Activated naive CD4-positive, alpha-beta T cell treated with Interleukin-2 at 50 U/mL for 16 hours (primary cell): ENCODE results near the gene FSD2.
"Not testable (repeated sequence)": the region's sequence is repeated elsewhere in the genome, so short reads cannot be mapped to it uniquely, and the experiment has no call there.

ENCODE experiments used
- DNase-seq: peaks from one replicate; pipeline ENCODE4 v3.0.0-alpha.2; 2020

The FSD2 gene

DNA sequence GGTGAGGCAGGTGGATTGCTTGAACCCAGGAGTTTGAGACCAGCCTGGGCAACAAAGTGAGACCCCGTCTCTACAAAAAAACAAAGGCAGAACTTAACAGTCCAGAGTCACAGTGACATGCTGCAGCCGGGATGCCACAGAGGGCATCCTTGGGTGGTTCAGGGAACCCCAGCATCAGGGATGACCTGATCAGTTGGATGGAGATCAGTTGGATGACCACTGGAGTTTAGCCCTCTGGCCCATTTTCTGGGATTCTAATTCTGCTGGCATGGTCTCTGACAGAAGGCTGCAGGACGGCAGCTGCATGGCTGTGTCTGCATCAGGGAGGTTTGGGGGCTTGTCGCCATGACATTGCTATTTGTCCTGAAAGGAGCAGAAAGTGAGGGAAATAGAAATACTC, 23.4 kb upstream of the FSD2 start:
- no peak for DNase-seq

DNA sequence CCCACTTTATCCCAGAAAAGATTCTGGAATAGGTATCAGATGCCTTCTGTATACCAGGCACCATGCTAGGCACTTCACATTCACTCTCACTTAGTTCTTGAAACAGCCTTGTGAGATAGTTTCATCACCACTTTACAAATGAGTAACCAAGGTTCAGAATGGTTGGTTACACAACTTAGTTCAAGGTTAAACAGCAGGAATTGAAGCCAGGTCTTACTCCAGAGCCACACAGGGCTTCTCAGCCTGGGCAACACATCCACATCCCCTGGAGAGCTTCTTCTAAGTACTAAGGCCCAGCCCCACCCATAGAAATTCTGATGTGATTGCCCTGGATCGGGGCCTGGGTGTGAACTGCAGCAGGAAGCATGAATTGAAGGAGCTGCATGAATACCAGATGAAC, 22.2 kb upstream of the FSD2 start:
- no peak for DNase-seq

DNA sequence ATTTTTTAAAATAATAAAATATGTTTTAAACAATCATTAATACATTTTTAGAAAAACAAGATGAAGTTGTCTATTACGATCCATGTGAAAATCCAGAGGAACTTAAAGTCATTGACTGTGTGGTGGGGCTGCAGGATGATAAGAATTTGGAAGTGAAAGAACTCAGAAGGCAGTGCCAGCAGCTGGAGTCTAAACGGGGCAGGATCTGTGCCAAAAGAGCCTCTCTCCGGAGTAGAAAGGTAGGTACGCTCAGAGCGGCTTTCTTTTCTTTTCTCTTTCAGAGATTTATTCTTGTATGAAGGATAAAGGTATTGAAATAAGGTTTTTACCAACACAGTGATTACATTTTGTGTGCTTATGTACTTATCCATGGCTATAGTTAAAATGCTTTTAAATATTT, 17.2 kb upstream of the FSD2 start:
- no peak for DNase-seq

DNA sequence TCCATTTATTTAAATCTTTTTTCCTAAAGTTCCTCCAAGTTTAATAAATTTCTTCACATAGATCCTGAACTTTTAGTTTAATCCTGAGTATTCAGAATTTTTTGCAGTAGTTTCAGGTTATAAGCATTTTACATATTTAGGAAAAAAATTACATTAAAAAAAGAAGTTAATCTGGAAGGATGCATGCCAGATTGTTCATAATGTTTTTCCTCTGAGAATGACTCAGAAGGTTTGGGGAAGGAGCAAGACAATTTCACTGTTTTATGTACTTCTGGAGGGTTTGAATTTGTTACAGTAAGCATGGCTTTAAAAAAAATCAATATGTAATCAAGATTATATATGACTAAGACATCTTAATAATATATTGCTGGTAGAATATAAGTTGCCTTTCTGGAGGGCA, 16.0 kb upstream of the FSD2 start:
- DNase-seq, result not testable (repeated sequence)

DNA sequence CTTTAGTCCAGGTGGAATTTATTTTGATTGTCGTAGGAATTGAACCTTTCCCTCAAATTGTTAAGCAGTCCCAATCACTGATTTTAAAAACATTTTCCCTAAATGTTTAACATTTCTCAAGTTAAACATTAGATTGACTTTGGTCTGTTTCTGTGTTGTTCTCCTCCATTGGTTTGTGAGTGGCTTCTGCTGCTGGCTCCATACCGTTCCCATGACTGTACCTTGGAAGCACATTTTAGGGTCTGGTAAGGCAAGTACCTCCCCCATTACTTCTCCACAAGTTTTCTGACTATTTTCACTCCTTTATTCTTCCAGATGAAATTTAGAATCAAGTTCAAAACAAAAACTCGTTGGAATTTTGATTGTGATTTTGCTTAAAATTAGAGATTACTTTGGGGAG, 15.5 kb upstream of the FSD2 start:
- DNase-seq, result not testable (repeated sequence)

DNA sequence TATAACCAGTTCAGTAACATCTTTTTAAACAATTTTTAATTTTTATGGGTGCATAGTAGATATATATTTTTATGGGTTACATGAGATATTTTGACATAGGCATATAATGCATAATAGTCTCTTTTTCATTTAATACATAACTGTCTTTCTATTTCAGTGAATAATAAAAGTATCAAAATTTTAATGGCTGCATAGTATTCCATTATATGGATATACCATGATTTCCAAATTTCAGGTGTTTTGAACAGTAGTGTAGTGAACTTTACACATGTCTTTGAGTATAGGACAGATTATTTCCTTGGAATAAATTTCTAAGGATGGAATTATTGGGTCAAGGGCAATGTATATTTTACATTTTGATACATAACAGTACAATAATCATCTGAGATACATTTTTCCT, 14.3 kb upstream of the FSD2 start:
- DNase-seq, result no peak

DNA sequence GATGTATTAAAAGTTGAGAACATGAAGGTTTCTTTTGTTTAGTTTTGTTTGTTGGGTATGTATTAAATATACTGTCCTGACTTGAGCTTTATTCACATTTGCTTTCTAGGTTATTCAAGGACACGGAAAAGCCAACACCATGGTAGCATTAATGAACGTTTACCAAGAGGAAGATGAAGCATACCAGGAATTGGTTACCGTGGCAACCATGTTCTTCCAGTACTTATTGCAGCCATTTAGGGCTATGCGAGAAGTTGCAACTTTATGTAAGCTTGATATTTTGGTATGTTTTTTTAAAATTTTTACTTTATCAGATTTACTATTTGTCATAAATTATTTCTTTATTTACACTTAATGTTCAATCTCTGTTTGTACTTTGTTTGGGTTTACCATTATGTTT, 7.1 kb upstream of the FSD2 start:
- DNase-seq, result no peak

DNA sequence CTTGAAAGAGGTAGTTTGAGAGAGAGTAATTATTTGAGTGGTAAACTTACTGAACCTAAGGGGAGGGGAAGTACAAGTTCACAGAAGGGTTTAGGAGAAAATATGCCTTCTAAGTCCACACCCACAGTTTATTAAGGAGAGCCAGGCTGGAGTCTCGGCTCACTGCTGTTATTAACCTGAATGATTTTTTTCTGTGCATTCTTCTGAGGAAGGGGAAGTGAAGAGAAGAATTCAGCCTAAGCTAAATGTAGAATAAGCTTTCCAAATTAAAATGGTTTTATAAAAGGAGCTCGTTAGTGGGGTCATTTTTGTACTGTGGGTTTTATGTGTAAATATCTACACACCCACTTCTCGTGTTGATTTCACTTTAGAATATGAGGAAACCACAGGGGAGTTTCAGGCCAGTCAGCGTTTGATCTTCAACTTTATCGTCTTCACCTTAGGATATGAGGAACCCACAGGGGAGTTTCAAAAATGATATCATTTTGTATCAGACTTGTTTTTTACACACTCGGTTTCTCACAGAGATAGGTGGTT, 5.1 kb upstream of the FSD2 start:
- peak; percentile 55 for DNase-seq

DNA sequence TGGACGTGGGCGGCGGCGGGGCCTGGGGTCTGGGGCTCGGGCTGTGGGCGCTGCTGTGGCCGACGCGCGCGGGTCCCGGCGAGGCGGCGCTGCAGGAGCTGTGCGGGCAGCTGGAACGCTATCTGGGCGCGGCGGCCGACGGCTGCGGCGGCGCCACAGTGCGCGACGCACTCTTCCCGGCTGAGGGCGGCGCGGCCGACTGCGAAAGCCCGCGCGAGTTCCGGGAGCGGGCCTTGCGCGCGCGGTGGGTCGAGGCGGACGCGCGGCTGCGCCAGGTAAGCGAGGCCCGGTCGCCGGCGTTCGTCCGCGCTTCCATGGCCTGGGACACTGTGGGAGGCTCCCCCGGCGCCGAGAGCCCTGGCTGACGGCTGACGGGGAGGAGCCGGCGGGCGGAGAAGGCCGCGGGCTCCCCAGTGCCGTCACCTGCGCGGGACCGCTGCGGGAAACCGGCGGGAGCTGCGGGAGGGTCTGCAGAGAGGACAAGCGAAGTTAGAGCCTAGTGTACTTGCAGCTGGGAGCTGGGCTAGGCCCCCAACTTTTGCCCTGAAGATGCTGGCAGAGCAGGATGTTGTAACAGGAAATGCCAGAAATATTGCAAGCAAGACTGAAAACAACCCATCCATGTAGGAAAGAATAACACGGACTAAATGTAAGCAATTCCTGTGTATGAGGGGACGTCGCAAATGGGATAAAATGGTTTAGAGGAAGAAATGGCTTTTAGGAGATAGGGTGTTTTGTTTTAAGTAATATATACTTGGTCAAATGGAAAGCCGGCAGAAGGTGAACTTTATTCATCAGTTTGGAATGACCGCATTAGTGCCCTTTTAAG, 4.4 kb upstream of the FSD2 start:
- DNase-seq, result no peak

DNA sequence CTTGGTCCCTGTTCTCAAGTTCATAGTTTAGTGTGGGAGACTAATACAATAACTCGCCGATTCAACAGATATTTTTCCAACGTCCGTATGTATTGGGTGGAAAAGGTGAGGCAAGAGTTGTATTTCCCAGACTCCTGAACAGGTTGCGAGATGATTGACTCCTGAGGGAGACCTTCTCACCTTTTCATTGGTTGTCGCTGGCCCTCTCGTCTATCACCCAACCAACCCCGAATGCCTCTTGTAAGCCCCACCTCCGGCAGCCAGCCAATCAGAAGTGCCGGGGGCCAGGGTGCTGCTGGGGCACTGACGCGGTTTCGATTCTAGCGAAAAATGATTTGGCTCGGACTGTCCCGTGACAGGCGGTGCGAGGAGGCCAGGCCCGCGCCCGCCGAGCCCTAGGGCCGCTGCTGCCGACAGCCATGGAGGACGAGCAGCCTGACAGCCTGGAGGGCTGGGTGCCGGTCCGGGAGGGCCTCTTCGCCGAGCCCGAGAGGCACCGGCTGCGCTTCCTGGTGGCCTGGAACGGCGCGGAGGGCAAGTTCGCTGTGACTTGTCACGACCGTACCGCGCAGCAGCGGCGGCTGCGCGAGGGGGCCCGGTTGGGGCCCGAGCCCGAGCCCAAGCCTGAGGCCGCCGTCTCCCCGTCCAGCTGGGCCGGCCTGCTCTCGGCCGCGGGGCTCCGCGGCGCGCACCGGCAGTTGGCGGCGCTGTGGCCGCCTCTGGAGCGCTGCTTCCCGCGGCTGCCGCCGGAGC, 3.6 kb upstream of the FSD2 start, which contains the start of gene WHAMM:
WHAMM (plus strand) TSS at position 321 of the 753 bp plus-strand sequence; CDS start at position 420, 99 bp downstream.
- peak; percentile 96 for DNase-seq

DNA sequence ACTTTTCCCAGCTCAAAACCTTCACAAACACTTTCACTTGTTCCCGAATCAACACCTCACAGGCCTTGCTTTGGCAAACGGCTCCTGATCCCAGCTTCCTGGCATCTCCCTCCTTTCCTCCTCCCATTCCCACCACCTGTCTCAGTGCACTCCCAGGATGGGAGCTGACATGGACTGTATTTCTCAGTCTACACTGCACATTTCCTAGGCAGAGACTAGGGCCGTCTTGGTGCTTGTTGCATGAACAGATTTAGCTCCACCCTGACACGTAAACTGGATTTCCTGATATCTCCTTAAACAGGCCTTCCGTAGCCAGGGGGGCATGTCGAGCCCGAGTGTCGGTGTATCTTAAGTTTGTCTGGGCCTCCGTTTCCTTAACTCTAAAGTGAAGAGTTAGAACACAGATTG, 2.8 kb upstream of the FSD2 start:
- no peak for DNase-seq

DNA sequence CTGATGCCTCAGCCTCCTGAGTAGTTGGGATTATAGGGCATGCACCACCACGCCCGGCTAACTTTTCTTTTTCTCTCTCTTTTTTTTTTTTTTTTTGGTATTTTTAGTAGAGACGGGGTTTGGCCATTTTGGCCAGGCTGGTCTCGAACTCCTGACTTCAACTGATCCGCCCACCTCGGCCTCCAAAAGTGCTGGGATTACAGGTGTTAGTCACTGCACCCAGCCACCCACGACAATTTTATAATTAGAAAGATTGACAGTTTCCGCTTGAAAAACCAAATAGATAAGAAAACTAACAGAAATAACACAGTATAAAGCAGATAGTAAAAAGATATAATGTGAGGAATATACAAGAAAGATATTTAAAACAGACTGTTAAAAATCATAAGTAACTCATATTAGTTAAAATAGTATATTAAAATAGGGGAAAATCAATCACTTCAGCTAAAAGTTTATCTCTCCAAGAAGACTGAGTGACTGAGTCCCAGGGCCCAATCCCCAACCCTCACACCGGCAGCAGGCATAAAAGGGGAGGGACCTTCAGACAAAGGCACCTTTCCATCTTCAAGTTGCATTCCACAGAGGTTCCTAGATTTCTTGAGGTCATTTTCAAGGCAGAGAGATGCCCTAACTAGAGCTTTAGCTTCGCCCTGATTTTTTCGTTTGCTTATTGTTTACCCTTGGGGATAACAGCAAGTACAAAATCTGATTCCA, 2.2 kb upstream of the FSD2 start:
- no peak for DNase-seq

DNA sequence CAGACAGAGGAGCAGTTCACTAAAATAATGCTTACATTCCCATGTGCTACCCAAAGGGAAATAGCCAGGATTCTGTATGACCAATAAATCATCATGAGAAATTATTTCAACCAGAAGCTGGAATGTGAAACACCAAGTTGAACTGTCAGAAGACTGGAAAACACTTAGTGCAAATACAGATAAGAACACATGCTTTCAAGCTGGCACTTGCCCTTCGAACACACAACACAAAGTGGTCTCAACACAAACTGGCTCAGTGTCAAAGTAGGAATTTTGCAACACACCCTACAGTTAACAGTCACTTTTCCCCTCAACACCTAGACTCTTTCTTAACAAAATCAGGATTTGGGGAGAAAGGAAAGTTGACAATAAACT, 1.3 kb downstream of the FSD2 start:
- no peak for DNase-seq

DNA sequence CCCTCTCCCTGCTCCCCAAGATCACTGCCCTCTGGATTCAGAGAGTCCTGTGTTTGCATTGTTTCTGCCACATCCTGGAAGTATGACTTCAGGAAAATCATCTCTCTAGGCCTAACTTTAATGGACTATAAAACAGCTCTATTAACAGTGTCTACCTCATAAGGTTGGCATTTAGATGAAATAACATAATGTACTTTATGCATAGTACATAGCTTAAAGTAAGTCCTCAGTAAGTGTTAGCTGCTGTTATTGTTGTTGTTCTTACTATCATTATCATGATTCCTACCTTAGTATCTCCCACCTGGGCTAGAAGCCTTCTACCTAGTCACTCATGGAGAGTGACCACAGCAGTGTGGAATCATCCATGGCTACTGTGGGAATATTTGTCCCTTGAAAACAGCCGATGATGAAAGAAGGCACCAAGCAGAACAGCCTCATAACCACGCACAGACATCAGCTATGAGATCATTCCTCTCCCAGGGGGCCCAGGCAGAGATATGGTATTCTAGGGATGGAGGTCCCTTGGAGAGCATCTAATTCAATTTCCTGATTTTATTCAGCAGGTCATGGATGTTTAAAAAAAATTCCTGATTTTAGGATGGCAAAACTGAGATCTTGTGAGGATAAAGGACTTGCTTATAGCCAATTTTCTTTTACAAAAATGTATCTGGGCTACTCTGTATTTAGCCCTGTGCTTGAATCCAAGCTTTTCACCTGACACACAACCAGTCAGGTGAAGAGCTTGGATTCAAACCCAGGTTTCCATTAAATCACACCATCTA, 1.9 kb downstream of the FSD2 start:
- no peak for DNase-seq

DNA sequence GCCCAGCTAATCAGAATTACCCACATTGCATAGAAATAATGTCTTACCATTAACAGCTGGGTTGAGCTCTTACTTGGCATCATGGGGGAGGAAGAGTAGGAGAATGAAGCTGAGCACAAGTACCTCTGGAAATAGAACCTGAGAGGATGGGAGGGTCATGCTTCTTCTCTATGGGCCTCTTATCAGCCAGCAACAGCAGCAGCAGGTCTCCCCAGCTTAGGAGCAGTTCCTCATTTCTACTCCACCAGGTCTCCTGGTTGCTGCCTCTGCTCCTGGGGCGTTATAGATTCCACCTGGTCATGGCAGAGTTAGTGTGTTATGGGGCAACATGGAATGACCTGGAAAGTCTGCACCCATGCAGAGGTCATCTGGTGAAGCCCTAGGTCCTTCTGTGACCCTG, 3.4 kb downstream of the FSD2 start:
- no peak for DNase-seq

DNA sequence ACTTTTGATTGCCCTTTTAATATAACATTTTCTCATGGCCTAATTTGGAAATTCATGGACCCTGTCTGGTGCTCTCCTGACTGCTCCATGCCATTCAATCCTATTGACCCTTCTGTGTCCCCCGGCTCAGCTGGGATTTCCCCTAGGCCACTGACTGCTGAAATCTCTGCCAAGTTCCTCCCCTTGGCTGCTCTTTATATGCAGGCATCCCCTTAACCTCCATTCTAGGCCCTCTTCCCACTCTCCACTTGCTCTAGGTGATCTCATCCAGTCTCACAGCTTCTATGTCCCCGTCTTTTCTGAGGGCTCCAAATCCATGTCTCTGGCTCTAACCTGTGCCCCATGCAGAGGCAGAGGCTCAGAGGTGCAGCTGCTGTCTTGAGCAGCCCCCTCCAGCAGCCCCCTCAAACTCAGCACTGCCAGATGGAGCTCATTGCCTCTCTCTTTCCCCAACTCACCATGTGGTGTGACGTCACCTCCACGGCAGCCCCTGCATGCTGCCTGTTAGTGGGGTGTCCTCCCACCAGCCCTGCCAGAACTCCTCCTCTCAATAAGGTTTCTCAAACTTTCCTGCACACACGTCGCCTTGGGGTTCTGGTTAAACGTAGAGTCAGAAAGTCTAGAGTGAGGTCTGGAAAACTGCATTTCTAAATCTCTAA, 6.6 kb downstream of the FSD2 start:
- no peak for DNase-seq

DNA sequence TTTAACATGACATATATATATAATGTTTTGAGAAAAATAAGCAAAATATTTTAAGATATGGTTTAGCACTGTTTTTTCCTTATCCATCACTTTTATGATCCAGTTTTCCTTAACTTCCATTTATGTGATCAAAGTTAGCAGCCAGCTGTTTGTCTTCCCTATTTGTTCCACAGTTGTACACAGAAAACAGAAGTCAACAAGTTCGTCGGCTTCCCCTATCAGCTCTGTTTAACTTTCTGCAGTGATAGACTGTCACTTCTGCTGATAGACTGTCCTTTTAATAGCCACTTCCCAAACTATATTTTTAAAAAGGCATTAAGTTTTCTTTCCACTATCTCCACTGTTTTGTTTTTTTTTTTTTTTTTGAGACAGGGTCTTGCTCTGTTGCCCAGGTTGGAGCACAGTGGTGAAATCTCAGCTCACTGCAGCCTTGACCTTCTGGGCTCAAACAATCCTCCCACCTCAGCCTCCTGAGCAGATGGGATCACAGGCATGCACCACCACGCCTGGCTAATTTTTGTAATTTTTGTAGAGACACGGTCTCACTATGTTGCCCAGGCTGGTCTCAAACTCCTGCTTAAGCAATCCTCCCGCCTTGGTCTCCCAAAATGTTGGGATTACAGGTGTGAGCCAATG, 7.2 kb downstream of the FSD2 start:
- no peak for DNase-seq

DNA sequence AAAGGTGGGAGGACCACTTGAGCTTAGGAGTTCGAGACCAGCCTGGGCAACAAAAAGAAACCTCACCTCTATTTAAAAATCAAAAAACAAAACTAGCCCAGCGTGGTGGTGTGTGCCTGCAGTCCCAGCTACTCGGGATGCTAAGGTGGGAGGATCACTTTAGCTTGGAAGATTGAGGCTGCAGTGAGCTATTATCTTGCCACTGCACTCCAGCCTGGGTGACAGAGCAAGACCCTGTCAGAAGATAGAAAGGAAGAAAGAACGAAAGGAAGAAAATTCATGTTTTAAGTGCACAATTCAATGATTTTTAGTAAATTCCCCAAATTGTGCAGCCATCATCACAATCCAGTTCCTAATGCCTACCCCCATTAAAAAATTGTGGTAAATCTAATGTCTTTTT, 7.8 kb downstream of the FSD2 start:
- DNase-seq, result no peak

DNA sequence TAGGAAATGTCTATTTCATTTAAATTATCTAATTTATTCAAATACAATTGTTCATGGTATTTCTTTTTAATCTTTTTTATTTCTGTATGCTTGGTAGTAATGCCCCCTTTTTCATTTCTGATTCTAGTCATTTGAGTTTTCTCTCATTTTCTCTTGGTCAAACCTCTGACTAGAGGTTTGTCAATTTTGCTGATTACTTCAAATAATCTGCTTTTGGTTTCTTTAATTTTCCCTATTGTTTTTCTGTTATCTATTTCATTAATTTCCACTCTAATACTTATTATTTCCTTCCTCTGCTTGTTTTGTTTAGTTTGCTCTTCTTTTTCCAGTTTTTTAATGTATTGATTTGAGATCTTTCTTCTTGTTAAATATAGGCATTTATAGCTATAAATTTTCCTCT, 12.1 kb downstream of the FSD2 start:
- DNase-seq, result no peak

DNA sequence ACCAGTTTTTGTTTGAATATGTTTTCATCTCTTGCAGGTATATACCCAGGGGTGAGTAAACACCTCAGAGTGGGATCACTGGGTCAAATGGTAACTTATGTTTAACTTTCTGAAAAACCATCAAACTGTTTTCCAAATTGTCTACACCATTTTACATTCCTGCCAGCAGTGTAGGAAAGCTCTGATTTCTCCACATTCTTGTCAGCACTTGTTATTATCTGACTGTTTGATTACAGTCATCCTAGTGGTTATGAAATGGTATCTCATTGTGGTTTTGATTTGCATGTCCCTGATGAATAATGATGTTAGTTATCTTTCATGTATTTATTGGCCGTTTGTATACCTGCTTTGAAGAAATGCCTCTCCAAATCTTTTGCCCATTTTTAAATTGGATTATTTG, 13.8 kb downstream of the FSD2 start:
- DNase-seq, result no peak

DNA sequence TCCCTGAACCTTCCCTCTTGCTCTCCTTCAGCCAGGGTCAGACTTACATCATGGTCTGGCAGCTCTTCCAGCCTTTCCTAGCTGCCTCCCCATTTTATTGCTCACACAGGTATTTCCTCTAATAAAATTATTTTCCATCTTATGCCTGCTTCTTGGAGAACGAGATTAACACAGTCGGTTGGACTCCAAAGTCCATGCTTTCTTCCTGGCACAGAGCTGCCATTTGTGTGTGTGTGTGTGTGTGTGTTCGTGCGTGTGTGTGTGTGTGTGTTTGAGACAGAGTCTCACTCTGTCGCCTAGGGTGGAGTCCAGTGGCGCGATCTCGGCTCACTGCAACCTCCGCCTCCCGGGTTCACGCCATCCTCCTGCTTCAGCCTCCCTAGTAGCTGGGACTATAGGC, 15.5 kb downstream of the FSD2 start:
- no peak for DNase-seq

DNA sequence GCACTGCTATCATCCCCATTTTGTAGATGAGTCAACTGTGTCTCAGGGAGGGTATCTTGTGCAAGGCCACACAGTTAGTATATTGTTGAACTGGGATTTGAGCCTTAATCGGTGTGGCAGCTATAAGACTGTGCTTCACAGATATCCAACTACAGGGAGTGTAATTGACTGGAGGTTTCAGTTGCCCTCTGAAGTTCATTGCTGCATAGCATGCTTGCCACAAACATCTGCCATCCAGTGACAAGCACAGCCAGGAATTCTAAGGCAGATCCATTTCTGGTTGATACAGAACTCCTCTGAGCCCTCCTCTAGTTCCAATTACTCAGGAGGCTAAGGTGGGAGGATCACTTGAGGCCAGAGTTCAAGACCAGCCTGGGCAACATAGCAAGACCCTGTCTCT, 16.4 kb downstream of the FSD2 start:
- no peak for DNase-seq
